HG02610 (cell line): ENCODE results near the gene PLXNA4.

Source experiments
- ATAC-seq: cut with Tn5 transposase; IDR thresholded peaks from one replicate; pipeline ENCODE4 v1.9.1; 2021; ENCODE audit warnings: mild to moderate bottlenecking, moderate library complexity; ENCODE audit not compliant: unreplicated experiment

Gene PLXNA4

DNA sequence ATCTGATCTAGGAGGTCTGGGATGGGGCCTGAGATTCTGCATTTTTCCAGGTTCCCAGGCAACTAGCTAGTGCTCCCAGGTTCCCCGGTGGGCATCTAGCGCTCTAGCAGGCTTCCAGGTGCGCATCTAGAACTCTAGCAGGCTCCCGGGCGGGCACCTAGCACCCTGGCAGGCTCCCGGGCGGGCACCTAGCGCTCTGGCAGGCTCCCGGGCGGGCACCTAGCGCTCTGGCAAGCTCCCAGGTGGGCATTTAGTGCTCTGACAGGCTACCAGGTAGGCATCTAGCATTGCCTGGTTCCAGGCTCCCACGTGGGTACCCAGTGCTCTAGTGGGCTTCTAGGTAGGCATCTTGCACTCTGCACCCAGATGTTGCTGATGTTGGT, 414.7 kb downstream of the PLXNA4 start:
- no peak for ATAC-seq

DNA sequence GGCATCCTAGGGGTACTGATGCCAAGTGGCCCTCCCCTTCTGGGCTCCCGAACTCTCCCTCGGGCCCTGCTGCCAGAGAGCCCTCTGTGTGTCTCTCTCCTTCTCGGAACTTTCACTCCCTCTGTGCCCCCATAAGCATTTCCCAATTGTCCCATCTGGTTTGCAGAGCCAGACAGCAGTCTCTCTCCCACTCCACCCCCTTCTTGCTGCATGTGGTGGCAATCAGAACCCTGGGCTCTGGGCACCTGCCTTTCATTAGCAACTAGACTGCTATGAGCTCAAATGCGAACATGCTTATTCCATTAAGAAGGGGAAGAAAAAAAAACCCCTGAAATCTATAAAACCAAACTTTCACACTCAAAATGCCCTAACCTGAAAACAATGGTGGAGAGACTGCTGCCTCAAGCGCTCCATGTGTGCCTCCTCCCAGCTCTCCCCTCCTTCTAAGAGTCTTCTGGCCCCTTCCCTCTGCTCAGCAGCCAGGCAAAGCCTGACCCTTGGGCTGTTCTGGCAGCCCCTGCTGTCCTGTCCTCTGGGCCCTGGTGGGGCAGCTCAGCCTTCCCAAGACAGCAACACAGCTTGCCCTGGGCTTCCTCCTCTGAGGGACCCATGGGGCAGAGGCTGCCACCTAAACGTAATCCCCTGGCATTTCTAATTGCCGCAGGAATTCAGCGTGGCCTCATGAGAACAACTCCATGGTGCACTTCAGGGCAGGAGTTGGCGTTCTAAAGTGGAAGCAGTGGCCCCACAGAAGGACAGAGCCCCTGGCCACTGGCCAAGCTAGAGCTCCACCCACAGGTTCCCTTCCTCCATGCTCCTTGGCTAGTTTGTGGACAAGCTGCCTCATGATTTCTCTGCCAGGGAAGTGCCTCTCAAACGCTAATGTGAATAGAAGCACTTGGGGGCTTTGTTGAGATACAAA, 415.4 kb downstream of the PLXNA4 start:
- ATAC-seq: no peak

DNA sequence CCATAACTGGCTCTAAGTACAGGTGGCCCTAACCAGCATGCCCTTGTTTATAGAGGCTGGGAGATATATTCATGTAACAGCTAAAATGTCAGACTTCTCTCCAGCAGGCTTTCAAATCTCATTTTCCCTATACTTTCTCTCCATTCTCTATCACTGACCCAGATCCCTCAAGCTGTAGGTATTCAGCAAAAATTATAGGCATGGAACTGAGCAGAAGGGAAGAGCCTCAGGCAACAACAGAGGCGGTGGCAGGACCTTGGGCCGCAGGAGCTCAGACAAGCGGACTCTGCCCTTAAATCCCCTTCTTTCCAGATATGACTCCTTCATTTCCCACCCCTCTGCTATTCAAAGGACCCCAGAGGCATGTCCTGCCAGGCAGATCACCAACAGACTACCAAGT, 417.4 kb downstream of the PLXNA4 start:
- no peak for ATAC-seq

DNA sequence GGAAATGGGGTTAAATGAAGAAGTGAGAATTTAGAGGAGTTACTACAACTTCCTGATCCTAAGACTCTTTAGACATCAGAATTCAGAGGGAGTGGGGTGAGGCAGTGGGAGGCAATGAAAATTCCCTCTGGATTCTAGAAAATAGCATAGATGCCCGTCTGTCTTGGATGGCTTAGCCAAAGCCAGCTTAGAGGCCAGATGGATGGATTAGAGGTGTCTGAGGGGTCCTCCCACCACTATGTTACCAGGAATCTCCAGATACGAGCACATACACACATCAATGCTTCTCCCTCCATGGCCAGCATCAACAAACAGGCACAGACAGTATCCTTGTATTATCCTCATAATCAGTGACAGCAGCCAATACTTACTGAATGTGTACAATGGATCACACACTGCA, 418.1 kb downstream of the PLXNA4 start:
- ATAC-seq: no peak

DNA sequence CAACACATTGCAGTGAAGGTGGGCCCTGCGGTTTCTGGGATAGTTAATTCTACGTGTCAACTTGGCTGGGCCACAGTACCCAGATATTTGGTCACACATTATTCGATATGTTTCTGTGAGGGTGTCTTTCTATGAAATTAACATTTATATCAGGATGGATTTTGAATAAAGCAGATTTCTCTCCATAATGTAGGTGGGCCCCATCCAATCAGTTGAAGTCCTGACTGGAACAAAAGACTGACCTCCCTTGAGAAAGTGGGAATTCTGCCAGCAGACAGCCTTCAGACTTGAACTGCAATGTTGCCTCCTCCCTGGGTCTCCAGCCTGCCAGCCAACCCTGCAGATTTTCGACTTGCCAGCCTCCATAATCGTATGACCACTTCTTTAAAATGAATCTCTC, 420.6 kb downstream of the PLXNA4 start:
- no peak for ATAC-seq

DNA sequence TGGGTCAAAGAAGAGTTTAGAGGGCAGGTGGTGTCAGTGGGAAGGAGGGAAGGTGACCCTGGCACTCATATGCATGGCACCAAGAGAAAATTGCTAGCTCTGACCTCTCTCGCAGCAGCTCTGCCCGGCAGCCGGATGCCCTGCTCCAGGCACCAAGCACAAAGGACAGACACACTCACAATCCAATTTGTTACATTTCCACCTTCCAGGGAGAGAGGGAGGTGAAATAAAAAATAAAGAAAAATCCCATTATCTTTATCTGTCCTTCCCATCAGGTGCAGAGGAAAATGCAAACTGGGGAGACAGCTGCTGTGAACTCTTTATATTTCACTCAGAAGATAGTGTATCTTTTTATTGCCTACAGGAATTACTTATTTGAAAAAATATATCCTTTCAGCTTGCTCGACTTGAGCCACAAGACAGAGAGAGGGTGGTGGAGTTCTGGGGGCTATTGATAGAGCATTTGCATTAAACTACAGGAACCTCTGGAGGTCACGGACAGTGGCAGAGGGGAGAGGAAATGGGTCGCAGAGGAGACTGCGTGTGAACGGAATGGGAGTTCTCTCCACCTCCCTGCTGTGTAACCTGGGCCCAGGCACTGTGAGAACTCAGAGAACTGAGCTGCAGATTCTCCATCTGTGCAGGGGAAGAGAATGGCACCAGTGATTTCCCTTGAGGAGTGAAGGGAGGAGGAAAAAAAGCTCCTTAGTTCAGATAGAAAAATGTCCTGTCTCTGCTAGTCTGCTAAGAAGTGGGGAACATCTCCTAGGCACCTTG, 421.4 kb downstream of the PLXNA4 start:
- no peak for ATAC-seq

DNA sequence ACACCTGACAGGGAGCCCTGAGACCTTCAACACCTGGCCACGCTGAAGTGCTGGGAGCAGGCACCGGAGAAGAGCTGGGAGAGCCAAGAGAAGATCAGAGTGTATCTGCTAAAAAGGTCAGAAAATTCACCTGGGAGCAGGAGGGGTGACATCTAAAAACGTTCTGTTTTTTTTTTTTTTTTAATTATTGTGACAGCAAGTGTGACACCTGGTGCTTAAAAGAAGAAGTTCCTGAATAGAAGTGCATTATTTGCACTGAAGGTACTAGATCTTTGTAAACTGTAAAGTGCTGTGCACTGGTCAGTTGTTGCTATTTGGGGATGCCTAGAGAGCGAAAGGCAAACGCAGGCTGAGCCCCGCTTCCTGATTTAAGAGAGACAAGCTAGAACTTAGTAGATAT, 422.0 kb downstream of the PLXNA4 start:
- no peak for ATAC-seq

DNA sequence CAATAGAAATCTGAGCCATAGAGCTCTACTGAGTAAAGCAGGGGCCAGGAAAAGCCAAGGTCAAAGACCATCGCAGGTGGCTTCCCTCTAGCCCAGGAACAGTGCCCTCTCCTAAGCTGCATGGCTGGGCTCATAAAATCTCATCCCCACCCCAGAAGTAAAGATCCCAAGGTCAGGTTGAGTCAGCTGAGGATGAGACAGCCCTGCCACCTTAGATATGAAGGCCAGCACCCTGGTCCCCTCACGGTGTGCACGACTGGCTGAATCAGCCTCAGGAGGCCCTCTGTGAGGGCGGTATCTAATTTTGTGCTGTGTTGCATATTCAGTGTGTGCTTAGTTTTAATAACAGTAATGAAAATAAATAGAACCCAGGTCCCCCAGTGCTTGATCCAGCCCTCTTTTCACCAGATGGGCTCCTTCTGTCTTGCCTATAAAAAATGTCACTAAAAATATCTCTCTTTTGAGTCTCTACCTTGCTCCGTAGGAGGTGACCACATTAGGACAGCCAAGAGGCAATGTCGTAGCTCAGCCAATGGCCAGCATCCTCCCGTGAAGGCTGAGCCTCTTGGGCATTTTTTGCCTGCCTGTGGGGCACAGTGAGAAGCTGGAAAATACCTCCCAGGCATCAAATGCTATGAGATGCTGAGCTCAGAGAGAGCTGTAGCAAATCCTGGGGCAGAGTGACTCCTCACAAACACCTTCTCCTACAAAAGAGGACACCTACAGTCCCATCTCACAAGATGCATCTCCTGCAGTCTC, 424.0 kb downstream of the PLXNA4 start:
- no peak for ATAC-seq

- no peak for ATAC-seq
Observed at GRCh38 chr7:132150711-132151110, 425.6 kb downstream of the PLXNA4 start.

DNA sequence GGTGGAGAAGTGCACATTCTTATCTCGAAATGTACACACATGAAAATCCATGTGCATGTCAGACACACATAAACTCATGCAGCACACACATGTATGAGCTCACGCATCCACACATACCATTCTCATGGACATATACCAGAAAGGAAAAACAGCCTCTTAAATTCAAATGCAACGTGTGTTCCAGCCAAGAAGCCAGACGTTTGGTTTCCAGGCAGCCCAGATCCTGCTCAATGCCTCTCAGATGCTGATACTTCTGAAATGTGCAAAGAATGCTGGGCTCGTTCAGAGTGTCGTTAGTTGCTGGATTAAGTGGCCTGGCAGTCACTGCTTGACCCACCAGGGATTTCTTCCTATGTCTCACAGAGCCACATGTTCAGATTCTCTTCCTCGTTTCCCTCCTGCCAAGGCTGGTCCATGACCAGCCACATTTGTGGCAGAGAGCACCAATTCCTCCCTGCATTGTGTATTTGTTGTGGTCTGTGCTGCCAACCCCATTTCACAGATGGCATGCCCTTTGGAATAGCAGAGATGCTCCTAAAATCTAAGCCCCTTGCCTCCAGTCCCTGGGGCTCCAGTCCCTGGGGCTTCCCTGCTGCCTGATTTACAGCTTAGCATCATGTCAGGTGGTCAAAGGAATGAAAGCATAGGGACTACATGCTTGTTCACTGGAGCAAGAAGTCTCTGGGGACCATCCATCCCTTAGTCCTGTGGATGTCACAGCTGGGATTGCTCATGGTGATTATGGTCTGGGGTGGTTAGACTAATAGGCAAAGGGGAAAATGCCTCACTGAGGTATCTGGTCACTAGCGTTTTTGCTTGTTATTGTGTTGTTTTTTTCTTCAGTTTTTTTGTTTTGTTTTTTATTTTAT, 426.6 kb downstream of the PLXNA4 start:
- ATAC-seq: no peak

GRCh38 chr7:132148876-132149275, 427.4 kb downstream of the PLXNA4 start:
- no peak for ATAC-seq

DNA sequence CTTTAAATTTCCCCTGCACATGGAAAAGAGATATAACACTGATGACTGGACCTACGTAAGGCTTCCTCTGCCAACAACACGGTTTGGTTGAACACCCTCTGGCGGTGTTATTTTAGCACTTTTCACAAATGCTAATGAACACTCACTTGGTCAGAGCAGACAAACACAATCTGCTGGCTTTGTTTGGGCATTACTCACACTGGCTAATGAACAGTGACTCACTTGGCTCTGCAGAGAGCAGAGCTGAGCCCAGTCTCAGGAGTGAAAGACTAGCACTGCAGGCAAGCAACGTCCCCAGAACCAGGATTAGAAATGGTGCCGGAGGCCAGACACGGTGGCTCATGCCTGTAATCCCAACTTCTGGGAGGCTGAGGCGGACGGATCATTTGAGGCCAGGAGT, 430.8 kb downstream of the PLXNA4 start:
- ATAC-seq: no peak

- ATAC-seq: no peak
Observed at GRCh38 chr7:132145063-132145462, 431.2 kb downstream of the PLXNA4 start.

DNA sequence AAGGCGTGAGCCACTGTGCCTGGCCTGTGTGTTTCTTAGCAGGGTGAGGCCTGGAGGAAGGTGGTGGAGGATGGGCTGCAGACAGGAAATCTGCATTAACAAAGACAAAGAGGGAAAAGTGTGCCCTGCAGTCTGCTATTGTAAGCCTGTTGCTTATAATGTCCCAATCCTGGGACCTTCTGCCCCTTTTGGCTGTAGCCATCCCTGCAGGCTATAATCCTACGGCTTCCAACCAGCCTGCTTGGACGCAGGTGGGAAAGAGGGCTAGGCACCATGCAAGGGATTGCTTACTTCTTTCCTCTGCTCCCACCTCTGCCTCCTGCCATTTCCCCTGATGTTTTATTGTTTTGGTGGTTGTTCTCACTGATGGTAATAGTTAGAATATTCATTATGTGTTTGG, 434.3 kb downstream of the PLXNA4 start:
- ATAC-seq: no peak

DNA sequence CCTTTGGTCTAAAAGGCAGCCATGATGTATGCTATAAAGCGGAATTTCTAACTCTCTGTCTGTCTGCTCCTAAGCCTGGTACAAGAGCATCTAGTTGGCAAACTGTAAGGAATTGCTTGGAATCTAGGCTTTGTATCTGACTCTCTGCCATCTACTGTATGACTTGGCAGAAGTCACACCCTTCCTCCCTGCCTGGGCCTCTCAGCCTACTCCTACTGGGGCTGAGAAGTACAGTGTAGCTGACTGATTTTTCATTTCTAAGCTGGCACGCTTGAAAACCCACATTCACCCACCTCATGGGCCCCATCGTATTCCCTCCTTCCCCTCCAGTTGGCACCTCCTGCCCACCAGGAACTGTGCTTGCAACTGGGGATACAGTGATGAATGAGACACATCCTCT, 435.2 kb downstream of the PLXNA4 start:
- no peak for ATAC-seq

DNA sequence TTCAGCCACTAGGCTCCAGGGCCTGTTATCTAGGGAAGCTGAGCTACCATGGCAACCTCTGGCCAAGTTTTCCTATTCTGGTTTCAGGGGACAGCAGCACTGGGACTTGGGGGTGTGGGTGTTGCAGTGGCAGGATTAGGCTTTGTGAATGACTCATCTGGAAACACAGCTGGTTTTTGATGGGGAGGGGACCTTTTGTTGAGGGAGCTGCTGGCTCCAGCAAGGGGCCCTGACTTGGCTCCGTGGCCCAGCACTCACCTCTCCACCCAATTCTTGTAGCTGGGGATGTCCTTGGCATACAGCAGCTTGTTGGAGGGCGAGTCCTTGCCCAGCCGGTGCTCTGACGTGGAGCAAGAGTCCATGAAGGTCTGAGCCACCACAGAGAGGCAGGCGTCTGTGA, 435.9 kb downstream of the PLXNA4 start:
- no peak for ATAC-seq

DNA sequence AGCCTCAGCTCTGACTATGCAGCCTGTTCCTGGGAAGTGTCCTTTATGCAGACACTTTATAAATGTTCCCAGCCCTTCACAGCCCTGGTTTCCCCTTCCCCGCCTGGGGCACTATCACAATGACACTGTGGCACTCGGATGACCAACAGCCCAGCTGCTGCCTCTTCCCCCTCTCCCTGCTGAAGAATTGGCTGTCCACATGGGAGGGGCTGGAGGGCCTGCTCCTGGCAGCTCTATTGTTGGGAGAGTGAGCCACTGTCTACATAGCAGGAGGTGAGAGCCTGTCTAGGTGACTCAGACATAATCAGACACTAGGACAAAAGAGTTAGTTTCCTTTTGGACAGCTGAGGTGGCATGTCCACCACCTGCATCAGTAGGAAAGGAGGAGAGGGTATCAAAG, 437.5 kb downstream of the PLXNA4 start:
- ATAC-seq: no peak

GRCh38 chr7:132137681-132138080, 438.6 kb downstream of the PLXNA4 start:
- no peak for ATAC-seq

- no peak for ATAC-seq
Observed at GRCh38 chr7:132135746-132136385, 440.4 kb downstream of the PLXNA4 start.

- no peak for ATAC-seq
Observed at GRCh38 chr7:132134814-132135445, 441.3 kb downstream of the PLXNA4 start.
